WI38 (cell line): ENCODE results near the gene ADAMTSL1.

ENCODE experiments used
- H3K4me3 ChIP-seq: 2 replicates; pipeline ENCODE4 v1.5.1; 2011; ENCODE audit warnings: low read depth, mild to moderate bottlenecking, control low read depth, low read length
- TF ChIP-seq, protein P1 (sequence below): IDR thresholded peaks from 2 replicates; pipeline ENCODE4 v1.5.1; 2012; ENCODE audit warnings: low read depth, mild to moderate bottlenecking, control low read depth, low read length

The ADAMTSL1 gene

DNA sequence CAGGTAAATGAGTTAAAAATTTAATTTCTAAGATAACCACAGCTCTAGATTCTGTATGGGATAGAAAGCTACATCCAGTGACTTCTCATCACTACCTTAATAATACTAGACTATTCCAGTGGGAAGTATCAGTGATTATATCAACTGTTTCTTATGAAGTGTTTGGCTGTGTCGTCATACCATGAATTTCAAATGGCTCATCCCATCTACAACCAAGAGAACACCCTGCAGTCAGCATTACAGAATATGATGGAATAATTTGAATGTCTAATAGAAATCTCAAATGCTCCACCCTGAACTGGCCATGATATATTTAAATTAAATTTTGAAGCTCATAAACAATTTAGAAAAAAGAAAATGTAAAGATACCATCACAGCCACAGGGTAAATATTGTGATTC is 245.0 kb downstream of the ADAMTSL1 start:
- H3K4me3 ChIP-seq, result no peak overlapping the region
- TF ChIP-seq, protein P1, sequence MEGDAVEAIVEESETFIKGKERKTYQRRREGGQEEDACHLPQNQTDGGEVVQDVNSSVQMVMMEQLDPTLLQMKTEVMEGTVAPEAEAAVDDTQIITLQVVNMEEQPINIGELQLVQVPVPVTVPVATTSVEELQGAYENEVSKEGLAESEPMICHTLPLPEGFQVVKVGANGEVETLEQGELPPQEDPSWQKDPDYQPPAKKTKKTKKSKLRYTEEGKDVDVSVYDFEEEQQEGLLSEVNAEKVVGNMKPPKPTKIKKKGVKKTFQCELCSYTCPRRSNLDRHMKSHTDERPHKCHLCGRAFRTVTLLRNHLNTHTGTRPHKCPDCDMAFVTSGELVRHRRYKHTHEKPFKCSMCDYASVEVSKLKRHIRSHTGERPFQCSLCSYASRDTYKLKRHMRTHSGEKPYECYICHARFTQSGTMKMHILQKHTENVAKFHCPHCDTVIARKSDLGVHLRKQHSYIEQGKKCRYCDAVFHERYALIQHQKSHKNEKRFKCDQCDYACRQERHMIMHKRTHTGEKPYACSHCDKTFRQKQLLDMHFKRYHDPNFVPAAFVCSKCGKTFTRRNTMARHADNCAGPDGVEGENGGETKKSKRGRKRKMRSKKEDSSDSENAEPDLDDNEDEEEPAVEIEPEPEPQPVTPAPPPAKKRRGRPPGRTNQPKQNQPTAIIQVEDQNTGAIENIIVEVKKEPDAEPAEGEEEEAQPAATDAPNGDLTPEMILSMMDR, result no peak

DNA sequence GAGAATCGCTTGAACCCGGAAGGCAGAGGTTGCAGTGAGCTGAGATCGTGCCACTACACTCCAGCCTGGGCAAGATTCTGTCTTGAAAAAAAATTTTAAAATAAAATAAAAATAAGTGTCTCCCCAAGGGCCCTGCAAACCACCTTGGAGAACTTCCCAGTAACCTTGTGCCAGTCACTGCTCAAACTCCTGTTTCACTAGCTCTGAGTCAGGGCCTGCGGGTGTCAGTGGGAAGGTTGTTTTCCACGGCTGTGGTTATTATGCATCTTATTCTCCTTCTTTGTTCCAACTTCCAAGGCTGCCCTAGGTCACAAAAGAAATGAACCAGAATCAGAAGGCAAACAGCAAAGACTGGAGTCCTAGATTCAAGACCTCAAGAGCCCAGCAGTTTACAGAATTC is 246.7 kb downstream of the ADAMTSL1 start:
- TF ChIP-seq, protein P1, result no peak
- H3K4me3 ChIP-seq, result no peak overlapping the region

DNA sequence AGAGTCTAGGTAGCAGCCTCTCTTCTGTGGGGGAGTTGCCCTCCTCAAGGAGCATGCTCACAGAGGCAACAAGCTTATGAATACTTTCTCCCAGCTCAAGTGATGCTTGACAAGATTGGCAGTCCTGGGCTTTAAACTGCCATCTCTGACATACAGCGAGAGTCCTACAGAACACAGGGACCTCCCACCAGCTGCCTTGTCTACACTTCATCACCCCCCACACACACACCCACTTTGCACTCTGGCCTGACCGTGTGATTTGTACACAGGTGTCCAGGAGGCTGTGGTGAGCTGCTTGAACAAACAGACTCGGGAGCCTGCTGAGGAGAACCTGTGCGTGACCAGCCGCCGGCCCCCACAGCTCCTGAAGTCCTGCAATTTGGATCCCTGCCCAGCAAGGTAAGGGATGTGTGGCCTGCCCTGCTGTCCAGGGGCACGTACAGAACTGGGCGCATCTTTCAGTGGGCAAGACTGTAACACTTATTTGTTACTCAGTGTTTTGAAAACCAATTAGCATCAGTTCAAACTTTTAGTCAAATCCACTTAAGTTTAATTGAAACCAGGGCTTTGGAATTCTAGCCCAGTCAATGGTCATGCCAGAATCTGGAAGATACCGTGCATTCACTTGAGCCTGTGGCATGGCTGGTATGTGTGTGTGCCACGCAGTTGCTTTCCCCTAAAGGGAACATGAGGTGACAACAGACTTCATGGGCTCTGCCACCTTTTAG is 247.5 kb downstream of the ADAMTSL1 start:
- TF ChIP-seq, protein P1, result no peak
- H3K4me3 ChIP-seq, result no peak overlapping the region

GRCh38 chr9:18721995-18722310 is 248.0 kb downstream of the ADAMTSL1 start:
- no peak overlapping the region for H3K4me3 ChIP-seq
- TF ChIP-seq, protein P1, result no peak

DNA sequence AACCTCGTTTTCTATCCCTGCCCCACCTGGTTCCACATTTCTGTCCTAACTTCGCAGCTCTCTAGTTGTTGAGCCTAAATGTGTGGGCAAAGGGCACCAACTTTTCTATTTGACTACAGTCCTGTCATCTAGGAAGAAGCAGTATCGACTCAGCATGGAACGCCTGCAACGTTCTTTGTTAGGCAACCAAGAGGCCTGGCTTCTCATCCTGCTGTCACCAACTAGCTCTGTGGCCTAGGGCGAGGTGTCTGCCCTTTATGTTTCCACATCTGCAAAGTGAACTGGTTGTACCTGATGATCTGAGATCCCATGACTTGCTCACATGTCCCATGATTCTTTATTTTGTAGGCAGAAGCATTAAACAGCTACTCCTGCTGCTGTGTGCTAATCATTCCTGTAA is 248.9 kb downstream of the ADAMTSL1 start:
- TF ChIP-seq, protein P1, result no peak
- no peak overlapping the region for H3K4me3 ChIP-seq

GRCh38 chr9:18723366-18723765 is 249.4 kb downstream of the ADAMTSL1 start:
- TF ChIP-seq, protein P1, result no peak
- H3K4me3 ChIP-seq, result no peak overlapping the region

DNA sequence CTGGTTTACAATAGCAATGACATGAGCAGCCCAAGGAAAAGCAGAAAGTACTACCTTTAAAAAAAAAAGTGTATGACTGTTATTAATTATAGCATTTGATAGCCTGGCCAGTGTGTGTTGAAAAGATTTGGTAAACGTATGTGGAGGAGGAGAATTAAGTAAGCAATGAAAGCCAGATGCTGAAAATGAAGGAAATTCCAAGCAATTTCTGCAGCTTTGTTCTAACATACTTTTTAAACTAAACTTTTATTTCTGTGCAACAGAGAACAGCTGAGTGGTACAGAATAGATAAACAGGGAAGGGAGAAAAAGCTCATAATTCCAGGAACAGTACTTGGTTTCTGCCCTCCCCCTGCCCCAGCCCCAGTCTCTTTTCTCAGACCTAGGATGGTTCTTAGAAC is 252.6 kb downstream of the ADAMTSL1 start:
- H3K4me3 ChIP-seq, result no peak overlapping the region
- TF ChIP-seq, protein P1, result no peak
